GM18870 (cell line): ENCODE data around the gene TMEM181.

Experiments used
- ATAC-seq: cut with Tn5 transposase; IDR thresholded peaks from one replicate; pipeline ENCODE4 v1.9.1; 2021; ENCODE audit warnings: moderate library complexity; ENCODE audit not compliant: unreplicated experiment

The TMEM181 gene

GRCh38 chr6:158561938-158562337, 2.0 kb downstream of the TMEM181 start:
- ATAC-seq = no peak

GRCh38 chr6:158564243-158565121, 4.6 kb downstream of the TMEM181 start:
- no peak for ATAC-seq

- ATAC-seq = no peak
These were observed 5.2 kb downstream of the TMEM181 start for GRCh38 chr6:158565122-158565429.

GRCh38 chr6:158565482-158566040, 5.7 kb downstream of the TMEM181 start:
- ATAC-seq = no peak

GRCh38 chr6:158566207-158566818, 6.4 kb downstream of the TMEM181 start:
- no peak for ATAC-seq

- ATAC-seq = no peak
These were observed 7.3 kb downstream of the TMEM181 start for GRCh38 chr6:158567152-158567551.

GRCh38 chr6:158567871-158568401, 8.0 kb downstream of the TMEM181 start:
- ATAC-seq = no peak

GRCh38 chr6:158568549-158568948, 8.7 kb downstream of the TMEM181 start:
- no peak for ATAC-seq

- no peak for ATAC-seq
These were observed 9.1 kb downstream of the TMEM181 start for GRCh38 chr6:158569036-158569435.

- no peak for ATAC-seq
These were observed 10.7 kb downstream of the TMEM181 start for GRCh38 chr6:158570681-158570962.

GRCh38 chr6:158571826-158572652, 12.1 kb downstream of the TMEM181 start:
- ATAC-seq = no peak

- ATAC-seq = no peak
These were observed 13.0 kb downstream of the TMEM181 start for GRCh38 chr6:158572653-158573541.

- ATAC-seq = no peak
These were observed 13.6 kb downstream of the TMEM181 start for GRCh38 chr6:158573542-158573931.

GRCh38 chr6:158574800-158575199, 14.9 kb downstream of the TMEM181 start:
- no peak for ATAC-seq

GRCh38 chr6:158575550-158575949, 15.7 kb downstream of the TMEM181 start:
- ATAC-seq = no peak

- ATAC-seq = no peak
These were observed 24.4 kb downstream of the TMEM181 start for GRCh38 chr6:158584236-158584651.

- ATAC-seq = no peak
These were observed 26.8 kb downstream of the TMEM181 start for GRCh38 chr6:158586652-158587051.

- no peak for ATAC-seq
These were observed 29.5 kb downstream of the TMEM181 start for GRCh38 chr6:158589366-158589765.

- no peak for ATAC-seq
These were observed 31.4 kb downstream of the TMEM181 start for GRCh38 chr6:158591134-158591809.

- no peak for ATAC-seq
These were observed 31.9 kb downstream of the TMEM181 start for GRCh38 chr6:158591810-158592209.
